K562 (cell line): ENCODE data around the gene RASGRP4. TPM values are rescaled to one million over a fixed set of nuclear protein-coding genes. Genes with fewer than 3 reads are reported as not detected.

Experiments
- CGGBP1 ChIP-seq: fragments of 250-450 bp; sonication (Bioruptor Pico); IDR thresholded peaks from 2 replicates; pipeline ENCODE4 v1.9.0; 2021; ENCODE audit warnings: mild to moderate bottlenecking
- COPS2 ChIP-seq: fragments of 450-650 bp; conservative IDR thresholded peaks from 2 replicates; pipeline ENCODE4 v1.6.1; 2016; ENCODE audit warnings: mild to moderate bottlenecking, moderate library complexity
- ELF1 ChIP-seq: fragments of 200-800 bp; sonication (Bioruptor generic); IDR thresholded peaks from 2 replicates; pipeline ENCODE4 v1.6.1; 2016; ENCODE audit warnings: missing genetic modification characterization, missing compliant biosample characterization
- EP300 ChIP-seq: IDR thresholded peaks from 2 replicates; pipeline ENCODE4 v1.6.1; 2012; ENCODE audit warnings: low read length, improper control_type of control experiment
- ILK ChIP-seq: fragments of 450-650 bp; IDR thresholded peaks from 2 replicates; pipeline ENCODE4 v1.6.1; 2016; ENCODE audit warnings: missing genetic modification characterization, low read depth, mild to moderate bottlenecking, missing compliant biosample characterization, moderate library complexity, borderline replicate concordance
- JUND ChIP-seq, 2 experiments: IDR thresholded peaks; 2 replicates in 1 of 2; 3 replicates in 1 of 2; pipeline ENCODE4 v1.6.1; 2011; ENCODE audit warnings: borderline replicate concordance in 2 of 2, low read depth in 2 of 2, low read length in 2 of 2, improper control_type of control experiment in 1 of 2, missing biosample characterization in 1 of 2, missing genetic modification characterization in 1 of 2, missing genetic modification reagents in 1 of 2
- MYBL2 ChIP-seq, 2 experiments: fragments of 450-650 bp in 1 of 2; sonication (generic) in 1 of 2; formaldehyde crosslinking in 1 of 2; IDR thresholded peaks; 2 replicates each; pipeline versions ENCODE4 v1.6.1 to v1.8.1; 2017 to 2022; ENCODE audit warnings: borderline replicate concordance in 1 of 2, inconsistent platforms in 1 of 2, low read depth in 1 of 2, mild to moderate bottlenecking in 1 of 2, missing genetic modification reagents in 1 of 2, moderate library complexity in 1 of 2
- PCBP2 ChIP-seq: fragments of 200-400 bp; formaldehyde crosslinking; IDR thresholded peaks from 2 replicates; pipeline ENCODE4 v1.6.1; 2018; ENCODE audit warnings: low read length, low read depth, mild to moderate bottlenecking, moderate library complexity; ENCODE audit not compliant: poor library complexity, severe bottlenecking
- RERE ChIP-seq: sonication (generic); formaldehyde crosslinking; IDR thresholded peaks from 2 replicates; pipeline ENCODE4 v1.8.0; 2023; ENCODE audit warnings: missing genetic modification reagents, mild to moderate bottlenecking, borderline replicate concordance
- RFX7 ChIP-seq: fragments of 250-450 bp; sonication (Bioruptor Pico); IDR thresholded peaks from 2 replicates; pipeline ENCODE4 v1.5.1; 2021; ENCODE audit warnings: mild to moderate bottlenecking
- TBP ChIP-seq: optimal IDR thresholded peaks from 2 replicates; pipeline ENCODE3; 2011; ENCODE audit warnings: low read depth, low read length, improper control_type of control experiment
- THRAP3 ChIP-seq: fragments of 450-650 bp; IDR thresholded peaks from 2 replicates; pipeline ENCODE4 v1.6.1; 2016; ENCODE audit warnings: mild to moderate bottlenecking, inconsistent platforms, borderline replicate concordance
- TSC22D4 ChIP-seq: fragments of 450-650 bp; IDR thresholded peaks from 2 replicates; pipeline ENCODE4 v1.6.1; 2016; ENCODE audit warnings: missing genetic modification characterization, missing biosample characterization, control low read depth
- U2AF2 ChIP-seq: fragments of 200-400 bp; formaldehyde crosslinking; optimal IDR thresholded peaks from 2 replicates; pipeline ENCODE3; 2017; ENCODE audit warnings: low read depth, mild to moderate bottlenecking, low read length
- ZBTB26 ChIP-seq: fragments of 450-650 bp; formaldehyde crosslinking; IDR thresholded peaks from 2 replicates; pipeline ENCODE4 v1.4.0; 2022; ENCODE audit warnings: missing genetic modification characterization
- ZNF436 ChIP-seq: fragments of 250-450, 450-650 bp; sonication (Bioruptor Pico); formaldehyde crosslinking; IDR thresholded peaks from 2 replicates; pipeline ENCODE4 v1.7.0; 2020; ENCODE audit warnings: mild to moderate bottlenecking
- ZNF507 ChIP-seq: conservative IDR thresholded peaks from 2 replicates; pipeline ENCODE4 v1.6.1; 2017; ENCODE audit warnings: missing genetic modification characterization, missing compliant biosample characterization
- ZNF785 ChIP-seq: fragments of 250-450 bp; sonication (Bioruptor Pico); IDR thresholded peaks from 2 replicates; pipeline ENCODE4 v1.4.0; 2020; ENCODE audit warnings: mild to moderate bottlenecking
- polyA plus RNA-seq, 8 experiments: library from polyadenylated mRNA; depleted of rRNA in 4 of 8; stranded (reverse) in 5 of 8; unstranded in 3 of 8; fragments of >200 nt; fragmentation: Nextera tagmentation in 2 of 8; fragmentation: Illumina TruSeq in 1 of 8; extraction: Ambion mirVana in 2 of 8; extraction: Trizol in 1 of 8; gene quantifications; 2 replicates each; pipeline versions ENCODE4 v1.2.1 to v1.2.3, GENCODE V29; 2011 to 2014; ENCODE audit warnings: inconsistent platforms in 1 of 8, missing spikeins in 1 of 8
- total RNA-seq, 7 experiments: library from RNA; depleted of rRNA in 6 of 7; stranded (reverse); fragments of >200 nt in 6 of 7; fragmentation: Illumina TruSeq in 2 of 7; extraction: Trizol in 2 of 7; gene quantifications; 2 replicates each; pipeline versions ENCODE4 v1.2.1 to v1.2.3, GENCODE V29; 2011 to 2021; ENCODE audit warnings: low replicate concordance in 1 of 7
- TF ChIP-seq, protein P1 (sequence below): sonication (generic); formaldehyde crosslinking; IDR thresholded peaks from 2 replicates; pipeline ENCODE4 v1.8.1; 2023; ENCODE audit warnings: mild to moderate bottlenecking, missing genetic modification reagents

RASGRP4 gene
- total and polyA plus RNA-seq, 9 of the 15 experiments (the other 6 are each of a cell fraction or from before 2014, with no cell fraction given), result 0.39 to 4.6 (median 3.8) TPM

- TF ChIP-seq JUND (IDR thresholded peaks at IDR 0.05; ENCODE audit: borderline replicate concordance, low read depth, low read length), result no peak
- TF ChIP-seq JUND (tag; IDR thresholded peaks at IDR 0.05; ENCODE audit: borderline replicate concordance, low read depth, low read length), result no peak
- TF ChIP-seq ILK (tag), result no peak
- no peak for TF ChIP-seq TSC22D4 (tag)
- TF ChIP-seq ZNF436 (CRISPR knock-in tag), result no peak
- TF ChIP-seq RERE (CRISPR knock-in tag), result no peak
- TF ChIP-seq CGGBP1, result no peak
- TF ChIP-seq ELF1, result no peak
- TF ChIP-seq U2AF2, result no peak
- TF ChIP-seq, protein P1, sequence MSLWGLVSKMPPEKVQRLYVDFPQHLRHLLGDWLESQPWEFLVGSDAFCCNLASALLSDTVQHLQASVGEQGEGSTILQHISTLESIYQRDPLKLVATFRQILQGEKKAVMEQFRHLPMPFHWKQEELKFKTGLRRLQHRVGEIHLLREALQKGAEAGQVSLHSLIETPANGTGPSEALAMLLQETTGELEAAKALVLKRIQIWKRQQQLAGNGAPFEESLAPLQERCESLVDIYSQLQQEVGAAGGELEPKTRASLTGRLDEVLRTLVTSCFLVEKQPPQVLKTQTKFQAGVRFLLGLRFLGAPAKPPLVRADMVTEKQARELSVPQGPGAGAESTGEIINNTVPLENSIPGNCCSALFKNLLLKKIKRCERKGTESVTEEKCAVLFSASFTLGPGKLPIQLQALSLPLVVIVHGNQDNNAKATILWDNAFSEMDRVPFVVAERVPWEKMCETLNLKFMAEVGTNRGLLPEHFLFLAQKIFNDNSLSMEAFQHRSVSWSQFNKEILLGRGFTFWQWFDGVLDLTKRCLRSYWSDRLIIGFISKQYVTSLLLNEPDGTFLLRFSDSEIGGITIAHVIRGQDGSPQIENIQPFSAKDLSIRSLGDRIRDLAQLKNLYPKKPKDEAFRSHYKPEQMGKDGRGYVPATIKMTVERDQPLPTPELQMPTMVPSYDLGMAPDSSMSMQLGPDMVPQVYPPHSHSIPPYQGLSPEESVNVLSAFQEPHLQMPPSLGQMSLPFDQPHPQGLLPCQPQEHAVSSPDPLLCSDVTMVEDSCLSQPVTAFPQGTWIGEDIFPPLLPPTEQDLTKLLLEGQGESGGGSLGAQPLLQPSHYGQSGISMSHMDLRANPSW (CRISPR knock-in tag), result no peak
- no peak for TF ChIP-seq ZNF785
- TF ChIP-seq TBP, result no peak
- no peak for TF ChIP-seq MYBL2 (IDR thresholded peaks at IDR 0.05; ENCODE audit: low read depth)
- no peak for TF ChIP-seq MYBL2 (CRISPR knock-in tag; IDR thresholded peaks at IDR 0.05; ENCODE audit: borderline replicate concordance)
- no peak for TF ChIP-seq ZBTB26 (CRISPR knock-in tag)
- no peak for TF ChIP-seq ZNF507 (tag)
- no peak for TF ChIP-seq PCBP2
- peak; percentile 9; the same call in 1 of the 2 replicates for TF ChIP-seq EP300
- no peak for TF ChIP-seq COPS2
- TF ChIP-seq RFX7 (CRISPR knock-in tag), result no peak
- no peak for TF ChIP-seq THRAP3
Observed at GRCh38 chr19:38370299-38370698, 55.7 kb downstream of the RASGRP4 start (continued).
